Rectal smooth muscle tissue (tissue), 1 donor: ENCODE measurements around the gene DISC1.

Experiments used
- H3K27ac ChIP-seq: one replicate; pipeline ENCODE4 v1.7.0; 2013; ENCODE audit warnings: low read depth, low read length, inconsistent platforms
- H3K27me3 ChIP-seq: one replicate; pipeline ENCODE4 v1.7.0; 2013; ENCODE audit warnings: low read length; ENCODE audit not compliant: control insufficient read depth, insufficient read depth
- H3K36me3 ChIP-seq: one replicate; pipeline ENCODE4 v1.7.0; 2013; ENCODE audit warnings: low read length; ENCODE audit not compliant: control insufficient read depth, insufficient read depth
- H3K4me1 ChIP-seq: one replicate; pipeline ENCODE4 v1.7.0; 2013; ENCODE audit warnings: low read length; ENCODE audit not compliant: control insufficient read depth, insufficient read depth
- H3K4me3 ChIP-seq: one replicate; pipeline ENCODE4 v1.7.0; 2013; ENCODE audit warnings: low read length
- H3K9ac ChIP-seq: one replicate; pipeline ENCODE4 v1.7.0; 2013; ENCODE audit warnings: low read length

The DISC1 gene

GRCh38 chr1:231838521-231838920 lies 211.9 kb downstream of the DISC1 start:
- Histone ChIP-seq H3K27ac (no peak overlapping the region), H3K36me3 (no peaks in the 10 kb centered on the region), H3K9ac (no peak overlapping the region), H3K4me1 (no peaks in the 10 kb centered on the region), H3K27me3 (no peaks in the 10 kb centered on the region), H3K4me3 (no peak overlapping the region)

DNA sequence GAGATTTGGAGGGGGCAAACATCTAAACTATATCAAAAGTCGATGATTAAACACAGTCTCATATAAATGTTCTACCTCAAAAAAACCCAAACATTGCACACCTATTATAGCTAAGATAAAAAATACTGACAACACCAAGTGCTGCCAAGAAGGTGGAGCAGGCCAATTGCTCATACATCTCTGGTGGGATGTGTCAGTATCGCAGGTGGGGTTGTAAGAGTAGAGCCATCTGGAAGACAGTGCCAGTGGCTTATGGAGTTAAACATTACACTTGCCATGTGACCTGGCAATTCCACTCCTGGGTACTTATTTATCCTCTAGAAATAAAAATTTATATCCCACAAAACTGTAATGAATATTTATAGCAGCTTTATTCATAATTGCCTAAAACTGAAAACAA lies 213.4 kb downstream of the DISC1 start:
- no peaks in the 10 kb centered on the region for H3K36me3 ChIP-seq
- no peaks in the 10 kb centered on the region for H3K27me3 ChIP-seq
- no peaks in the 10 kb centered on the region for H3K4me1 ChIP-seq
- H3K9ac ChIP-seq, result no peak overlapping the region
- no peak overlapping the region for H3K27ac ChIP-seq
- H3K4me3 ChIP-seq, result no peak overlapping the region

DNA sequence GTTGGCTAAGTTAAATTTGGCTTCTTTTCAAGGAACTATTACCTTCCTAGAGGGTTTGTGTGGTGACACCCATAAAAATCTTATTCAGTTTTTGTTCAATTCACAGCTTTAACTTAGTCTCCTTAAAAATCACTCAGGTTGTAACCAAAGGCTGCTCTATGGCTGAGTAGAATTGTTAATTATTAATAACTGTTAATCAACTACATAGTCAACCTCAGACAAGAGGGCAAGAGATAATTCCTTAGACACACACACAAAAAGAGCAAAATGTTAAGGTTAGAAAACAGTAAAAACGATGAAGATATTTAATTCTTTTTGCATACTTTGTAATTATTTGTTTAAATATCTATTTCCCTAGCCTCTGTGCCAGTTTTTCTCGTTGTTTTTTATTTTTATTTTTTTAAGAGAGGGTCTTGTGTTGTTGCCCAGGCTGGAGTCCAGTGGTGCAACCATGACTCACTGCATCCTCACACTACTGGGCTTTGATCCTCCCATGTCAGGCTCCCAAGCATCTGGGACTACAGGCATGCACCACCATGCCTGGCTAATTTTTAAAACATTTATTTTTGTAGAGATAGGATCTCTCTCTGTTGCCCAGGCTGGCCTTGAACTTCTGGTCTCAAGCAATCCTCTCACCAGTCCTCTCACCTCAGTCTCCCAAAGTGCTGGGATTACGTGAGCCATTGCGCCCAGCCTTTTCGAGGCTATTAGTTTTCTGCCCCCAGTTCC lies 215.2 kb downstream of the DISC1 start:
- no peak overlapping the region for H3K4me3 ChIP-seq
- no peaks in the 10 kb centered on the region for H3K27me3 ChIP-seq
- no peaks in the 10 kb centered on the region for H3K4me1 ChIP-seq
- H3K36me3 ChIP-seq, result no peaks in the 10 kb centered on the region
- no peak overlapping the region for H3K9ac ChIP-seq
- H3K27ac ChIP-seq, result no peak overlapping the region

DNA sequence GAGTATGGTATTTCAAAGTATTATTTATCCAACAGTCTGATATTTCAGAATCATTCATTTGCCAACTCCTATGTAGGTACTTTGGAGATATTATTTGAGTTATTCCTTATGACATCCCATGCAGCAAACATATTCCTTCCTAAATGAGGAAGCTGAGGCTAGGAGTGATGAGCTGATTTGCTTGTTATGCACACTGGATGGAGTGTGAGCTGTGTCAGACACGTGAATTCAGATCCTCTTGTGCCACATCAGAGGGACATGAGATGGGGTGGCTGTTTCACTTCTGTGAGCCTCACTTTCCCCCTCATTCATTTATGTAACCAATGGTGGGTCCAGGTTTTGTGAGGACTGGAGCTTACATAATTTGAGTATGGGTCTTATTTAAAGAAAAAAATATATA lies 215.9 kb downstream of the DISC1 start:
- Histone ChIP-seq H3K27ac (no peak overlapping the region), H3K27me3 (no peaks in the 10 kb centered on the region), H3K4me3 (no peak overlapping the region), H3K4me1 (no peaks in the 10 kb centered on the region), H3K36me3 (no peaks in the 10 kb centered on the region), H3K9ac (no peak overlapping the region)

- no peak overlapping the region for H3K9ac ChIP-seq
- H3K4me1 ChIP-seq, result no peaks in the 10 kb centered on the region
- H3K4me3 ChIP-seq, result no peak overlapping the region
- H3K27me3 ChIP-seq, result no peaks in the 10 kb centered on the region
- no peak overlapping the region for H3K27ac ChIP-seq
- no peaks in the 10 kb centered on the region for H3K36me3 ChIP-seq
These were observed 218.5 kb downstream of the DISC1 start for GRCh38 chr1:231844986-231845502.

DNA sequence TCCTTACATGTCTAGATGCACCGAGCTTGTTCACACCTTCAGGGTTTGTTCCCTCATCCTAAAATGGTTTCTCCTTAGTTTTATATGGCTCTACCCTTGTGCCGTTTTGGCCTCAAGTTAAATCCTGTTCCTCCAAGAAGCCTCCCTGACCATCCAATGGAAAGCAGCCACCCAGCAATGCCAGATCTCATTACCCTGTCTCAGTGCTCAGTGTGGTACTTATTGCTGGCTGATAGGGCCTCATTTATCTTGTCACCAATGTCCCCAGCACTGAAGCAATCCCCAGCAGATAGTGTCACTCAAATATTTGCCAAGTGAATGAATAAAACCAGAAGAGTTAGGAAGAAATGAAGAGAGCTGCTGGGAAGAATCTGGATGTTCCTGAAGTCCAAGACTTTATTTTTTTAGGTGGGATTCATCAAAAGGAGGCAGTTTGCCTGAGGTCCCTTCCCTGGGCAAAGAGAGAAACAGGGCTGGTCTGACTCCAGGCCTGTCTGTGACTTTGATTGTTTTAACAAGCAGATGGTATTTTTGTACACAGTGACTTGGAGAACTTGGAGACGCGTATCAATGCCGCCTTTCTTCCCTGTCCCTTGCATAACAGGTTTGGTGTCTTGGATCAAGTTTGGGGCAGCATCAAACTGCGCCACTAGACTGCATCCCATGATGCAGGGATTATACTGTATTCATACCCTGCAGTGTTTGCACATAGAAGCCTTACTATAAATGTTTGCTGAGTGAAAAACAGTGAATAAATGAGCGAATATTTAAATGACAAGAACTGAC lies 221.2 kb downstream of the DISC1 start:
- Histone ChIP-seq H3K9ac (no peak overlapping the region), H3K4me1 (no peaks in the 10 kb centered on the region), H3K27ac (no peak overlapping the region), H3K27me3 (no peaks in the 10 kb centered on the region), H3K36me3 (no peaks in the 10 kb centered on the region), H3K4me3 (no peak overlapping the region)

DNA sequence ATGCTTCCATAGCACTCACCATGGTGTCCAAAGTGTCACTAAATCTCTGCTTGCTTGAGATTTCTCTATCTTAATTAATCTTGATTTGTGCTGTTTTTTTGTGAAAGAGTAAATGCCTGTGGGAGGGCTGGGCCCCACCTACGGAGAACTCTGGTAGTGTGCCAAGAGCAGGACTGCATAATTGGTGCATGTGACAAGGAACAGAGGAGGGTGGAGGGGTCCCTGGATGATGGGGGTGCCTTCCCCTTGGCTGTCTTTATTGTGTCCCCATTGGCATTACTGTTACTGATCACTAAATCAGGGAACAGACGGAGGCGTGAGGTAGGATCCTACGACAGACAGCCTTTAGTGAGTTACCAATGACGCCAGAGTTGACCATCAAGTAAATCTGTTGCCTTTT lies 223.4 kb downstream of the DISC1 start:
- no peaks in the 10 kb centered on the region for H3K36me3 ChIP-seq

DNA sequence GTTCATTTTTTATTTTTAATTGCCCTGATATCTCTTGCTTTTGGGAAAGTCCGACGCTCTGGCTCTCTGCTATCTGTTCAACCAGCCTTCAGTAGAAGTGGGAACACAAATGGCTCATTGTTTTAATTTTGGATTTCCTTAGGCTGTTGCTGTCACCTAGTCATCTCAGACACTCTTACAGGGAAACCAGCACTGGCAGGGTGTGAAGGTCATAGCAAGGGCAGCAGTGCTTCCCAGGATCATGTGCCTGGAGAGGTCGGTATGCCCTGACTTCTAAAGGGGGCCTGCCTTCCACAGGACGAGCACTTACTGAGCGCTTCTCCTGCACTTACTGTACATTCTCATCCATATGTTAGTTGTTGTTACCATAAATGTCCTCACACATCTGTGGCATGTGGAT lies 224.2 kb downstream of the DISC1 start:
- Histone ChIP-seq H3K4me1 (no peaks in the 10 kb centered on the region), H3K27ac (no peak overlapping the region), H3K9ac (no peak overlapping the region), H3K4me3 (no peak overlapping the region), H3K27me3 (no peaks in the 10 kb centered on the region), H3K36me3 (no peaks in the 10 kb centered on the region)

More for the DNA sequence above, 223.4 kb downstream of the DISC1 start:
- Histone ChIP-seq H3K9ac (no peak overlapping the region), H3K27me3 (no peaks in the 10 kb centered on the region), H3K4me3 (no peak overlapping the region), H3K27ac (no peak overlapping the region), H3K4me1 (no peaks in the 10 kb centered on the region)

DNA sequence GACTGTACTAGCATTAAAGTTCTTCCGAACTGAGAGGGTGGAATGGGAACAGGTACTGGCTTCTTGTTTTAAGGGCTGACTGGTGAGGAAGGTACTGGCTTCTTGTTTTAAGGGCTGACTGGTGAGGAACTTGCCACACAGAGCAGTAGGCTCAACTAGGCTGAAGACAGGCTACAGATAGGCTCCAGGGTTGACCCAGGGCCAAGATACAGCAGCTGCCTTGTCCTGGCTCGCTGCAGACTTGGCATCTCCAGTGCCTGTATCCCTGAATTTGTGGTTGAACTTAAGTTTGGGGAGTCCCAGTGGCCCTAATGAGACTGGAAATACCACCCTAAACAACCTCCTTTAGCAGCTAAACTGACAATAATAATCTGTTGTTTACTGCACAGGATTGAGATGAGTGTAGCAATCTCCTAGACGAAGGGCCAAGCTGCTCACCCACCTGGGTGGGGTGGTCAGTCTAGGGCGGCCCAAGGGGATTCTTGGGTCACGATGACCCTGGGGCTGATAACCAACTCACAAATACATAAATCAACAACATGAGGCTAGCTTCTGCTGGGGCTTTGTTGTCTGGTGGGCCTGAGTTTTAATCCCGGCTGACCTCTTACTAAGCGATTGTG lies 227.1 kb downstream of the DISC1 start:
- no peaks in the 10 kb centered on the region for H3K27me3 ChIP-seq
- H3K4me3 ChIP-seq, result no peak overlapping the region
- no peak overlapping the region for H3K27ac ChIP-seq
- no peak overlapping the region for H3K9ac ChIP-seq
- H3K36me3 ChIP-seq, result no peaks in the 10 kb centered on the region
- H3K4me1 ChIP-seq, result no peaks in the 10 kb centered on the region

- H3K4me1 ChIP-seq, result no peaks in the 10 kb centered on the region
These were observed 228.8 kb downstream of the DISC1 start for GRCh38 chr1:231855361-231855760.

GRCh38 chr1:231855926-231856325 lies 229.3 kb downstream of the DISC1 start:
- Histone ChIP-seq H3K27ac (no peak overlapping the region), H3K36me3 (no peaks in the 10 kb centered on the region), H3K9ac (no peak overlapping the region), H3K27me3 (no peaks in the 10 kb centered on the region), H3K4me3 (no peak overlapping the region), H3K4me1 (no peaks in the 10 kb centered on the region)

More at GRCh38 chr1:231855361-231855760, 228.8 kb downstream of the DISC1 start:
- Histone ChIP-seq H3K4me3 (no peak overlapping the region), H3K36me3 (no peaks in the 10 kb centered on the region), H3K27me3 (no peaks in the 10 kb centered on the region), H3K27ac (no peak overlapping the region), H3K9ac (no peak overlapping the region)

- Histone ChIP-seq H3K9ac (no peak overlapping the region), H3K36me3 (no peaks in the 10 kb centered on the region), H3K27me3 (no peaks in the 10 kb centered on the region), H3K4me3 (no peak overlapping the region), H3K27ac (no peak overlapping the region), H3K4me1 (no peaks in the 10 kb centered on the region)
These were observed 229.8 kb downstream of the DISC1 start for GRCh38 chr1:231856426-231856825.
